SK-N-SH treated with all-trans-retinoic acid at 6 μM for 48 hours (cell line): Measurements from ENCODE around the gene NPR3.

ENCODE experiments used
- ZFP3 ChIP-seq: fragments of 250-450 bp; sonication (Bioruptor Pico); IDR thresholded peaks from 2 replicates; pipeline ENCODE4 v1.5.0; 2020; ENCODE audit warnings: mild to moderate bottlenecking, moderate library complexity
- TF ChIP-seq, protein P1 (sequence below): fragments of 250-450 bp; sonication (Bioruptor Pico); IDR thresholded peaks from 2 replicates; pipeline ENCODE4 v1.5.0; 2020; ENCODE audit warnings: mild to moderate bottlenecking, moderate library complexity
- TF ChIP-seq, protein P2 (sequence below): fragments of 250-450 bp; sonication (Bioruptor Pico); IDR thresholded peaks from 2 replicates; pipeline ENCODE4 v1.8.0; 2020; ENCODE audit warnings: mild to moderate bottlenecking, moderate library complexity, borderline replicate concordance

GRCh38 chr5:32745317-32745716 is 34.2 kb downstream of the NPR3 start:
- TF ChIP-seq ZFP3 (CRISPR knock-in tag), result no peak
- TF ChIP-seq, protein P1, sequence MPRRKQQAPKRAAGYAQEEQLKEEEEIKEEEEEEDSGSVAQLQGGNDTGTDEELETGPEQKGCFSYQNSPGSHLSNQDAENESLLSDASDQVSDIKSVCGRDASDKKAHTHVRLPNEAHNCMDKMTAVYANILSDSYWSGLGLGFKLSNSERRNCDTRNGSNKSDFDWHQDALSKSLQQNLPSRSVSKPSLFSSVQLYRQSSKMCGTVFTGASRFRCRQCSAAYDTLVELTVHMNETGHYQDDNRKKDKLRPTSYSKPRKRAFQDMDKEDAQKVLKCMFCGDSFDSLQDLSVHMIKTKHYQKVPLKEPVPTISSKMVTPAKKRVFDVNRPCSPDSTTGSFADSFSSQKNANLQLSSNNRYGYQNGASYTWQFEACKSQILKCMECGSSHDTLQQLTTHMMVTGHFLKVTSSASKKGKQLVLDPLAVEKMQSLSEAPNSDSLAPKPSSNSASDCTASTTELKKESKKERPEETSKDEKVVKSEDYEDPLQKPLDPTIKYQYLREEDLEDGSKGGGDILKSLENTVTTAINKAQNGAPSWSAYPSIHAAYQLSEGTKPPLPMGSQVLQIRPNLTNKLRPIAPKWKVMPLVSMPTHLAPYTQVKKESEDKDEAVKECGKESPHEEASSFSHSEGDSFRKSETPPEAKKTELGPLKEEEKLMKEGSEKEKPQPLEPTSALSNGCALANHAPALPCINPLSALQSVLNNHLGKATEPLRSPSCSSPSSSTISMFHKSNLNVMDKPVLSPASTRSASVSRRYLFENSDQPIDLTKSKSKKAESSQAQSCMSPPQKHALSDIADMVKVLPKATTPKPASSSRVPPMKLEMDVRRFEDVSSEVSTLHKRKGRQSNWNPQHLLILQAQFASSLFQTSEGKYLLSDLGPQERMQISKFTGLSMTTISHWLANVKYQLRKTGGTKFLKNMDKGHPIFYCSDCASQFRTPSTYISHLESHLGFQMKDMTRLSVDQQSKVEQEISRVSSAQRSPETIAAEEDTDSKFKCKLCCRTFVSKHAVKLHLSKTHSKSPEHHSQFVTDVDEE (CRISPR knock-in tag), result no peak
- TF ChIP-seq, protein P2, sequence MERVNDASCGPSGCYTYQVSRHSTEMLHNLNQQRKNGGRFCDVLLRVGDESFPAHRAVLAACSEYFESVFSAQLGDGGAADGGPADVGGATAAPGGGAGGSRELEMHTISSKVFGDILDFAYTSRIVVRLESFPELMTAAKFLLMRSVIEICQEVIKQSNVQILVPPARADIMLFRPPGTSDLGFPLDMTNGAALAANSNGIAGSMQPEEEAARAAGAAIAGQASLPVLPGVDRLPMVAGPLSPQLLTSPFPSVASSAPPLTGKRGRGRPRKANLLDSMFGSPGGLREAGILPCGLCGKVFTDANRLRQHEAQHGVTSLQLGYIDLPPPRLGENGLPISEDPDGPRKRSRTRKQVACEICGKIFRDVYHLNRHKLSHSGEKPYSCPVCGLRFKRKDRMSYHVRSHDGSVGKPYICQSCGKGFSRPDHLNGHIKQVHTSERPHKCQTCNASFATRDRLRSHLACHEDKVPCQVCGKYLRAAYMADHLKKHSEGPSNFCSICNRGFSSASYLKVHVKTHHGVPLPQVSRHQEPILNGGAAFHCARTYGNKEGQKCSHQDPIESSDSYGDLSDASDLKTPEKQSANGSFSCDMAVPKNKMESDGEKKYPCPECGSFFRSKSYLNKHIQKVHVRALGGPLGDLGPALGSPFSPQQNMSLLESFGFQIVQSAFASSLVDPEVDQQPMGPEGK (CRISPR knock-in tag), result no peak
